ENCODE measurements around the gene UBXN10.

GRCh38 chr1:20211511-20211931, 25.6 kb downstream of the UBXN10 start:
- TF ChIP-seq, protein P1, sequence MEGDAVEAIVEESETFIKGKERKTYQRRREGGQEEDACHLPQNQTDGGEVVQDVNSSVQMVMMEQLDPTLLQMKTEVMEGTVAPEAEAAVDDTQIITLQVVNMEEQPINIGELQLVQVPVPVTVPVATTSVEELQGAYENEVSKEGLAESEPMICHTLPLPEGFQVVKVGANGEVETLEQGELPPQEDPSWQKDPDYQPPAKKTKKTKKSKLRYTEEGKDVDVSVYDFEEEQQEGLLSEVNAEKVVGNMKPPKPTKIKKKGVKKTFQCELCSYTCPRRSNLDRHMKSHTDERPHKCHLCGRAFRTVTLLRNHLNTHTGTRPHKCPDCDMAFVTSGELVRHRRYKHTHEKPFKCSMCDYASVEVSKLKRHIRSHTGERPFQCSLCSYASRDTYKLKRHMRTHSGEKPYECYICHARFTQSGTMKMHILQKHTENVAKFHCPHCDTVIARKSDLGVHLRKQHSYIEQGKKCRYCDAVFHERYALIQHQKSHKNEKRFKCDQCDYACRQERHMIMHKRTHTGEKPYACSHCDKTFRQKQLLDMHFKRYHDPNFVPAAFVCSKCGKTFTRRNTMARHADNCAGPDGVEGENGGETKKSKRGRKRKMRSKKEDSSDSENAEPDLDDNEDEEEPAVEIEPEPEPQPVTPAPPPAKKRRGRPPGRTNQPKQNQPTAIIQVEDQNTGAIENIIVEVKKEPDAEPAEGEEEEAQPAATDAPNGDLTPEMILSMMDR (IDR thresholded peaks at IDR 0.05 in 8 of 11, conservative IDR thresholded peaks at IDR 0.05 in 3 of 11): no peak
- no peak for TF ChIP-seq POLR2AphosphoS5 (IDR thresholded peaks at IDR 0.05)

All from spleen (tissue), 7 donors.